Loucy (cell line): ENCODE data around the gene CD300A.

Experiments used
- EZH2phosphoT487 ChIP-seq: fragments of 200-600 bp; IDR thresholded peaks from 2 replicates; pipeline ENCODE4 v1.6.1; 2018; ENCODE audit warnings: antibody characterized with exemption, mild to moderate bottlenecking, moderate library complexity, borderline replicate concordance
- TF ChIP-seq, protein P1 (sequence below): fragments of 200-600 bp; sonication (generic); conservative IDR thresholded peaks from 2 replicates; pipeline ENCODE4 v1.5.1; 2014; ENCODE audit warnings: mild to moderate bottlenecking, antibody characterized with exemption, low read length

- TF ChIP-seq, protein P1, sequence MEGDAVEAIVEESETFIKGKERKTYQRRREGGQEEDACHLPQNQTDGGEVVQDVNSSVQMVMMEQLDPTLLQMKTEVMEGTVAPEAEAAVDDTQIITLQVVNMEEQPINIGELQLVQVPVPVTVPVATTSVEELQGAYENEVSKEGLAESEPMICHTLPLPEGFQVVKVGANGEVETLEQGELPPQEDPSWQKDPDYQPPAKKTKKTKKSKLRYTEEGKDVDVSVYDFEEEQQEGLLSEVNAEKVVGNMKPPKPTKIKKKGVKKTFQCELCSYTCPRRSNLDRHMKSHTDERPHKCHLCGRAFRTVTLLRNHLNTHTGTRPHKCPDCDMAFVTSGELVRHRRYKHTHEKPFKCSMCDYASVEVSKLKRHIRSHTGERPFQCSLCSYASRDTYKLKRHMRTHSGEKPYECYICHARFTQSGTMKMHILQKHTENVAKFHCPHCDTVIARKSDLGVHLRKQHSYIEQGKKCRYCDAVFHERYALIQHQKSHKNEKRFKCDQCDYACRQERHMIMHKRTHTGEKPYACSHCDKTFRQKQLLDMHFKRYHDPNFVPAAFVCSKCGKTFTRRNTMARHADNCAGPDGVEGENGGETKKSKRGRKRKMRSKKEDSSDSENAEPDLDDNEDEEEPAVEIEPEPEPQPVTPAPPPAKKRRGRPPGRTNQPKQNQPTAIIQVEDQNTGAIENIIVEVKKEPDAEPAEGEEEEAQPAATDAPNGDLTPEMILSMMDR = no peak
- no peak for TF ChIP-seq EZH2phosphoT487
These were observed 48.3 kb downstream of the CD300A start for GRCh38 chr17:74514632-74515334.
